ENCODE data around the gene IKBKE. TPM values are rescaled to one million over a fixed set of nuclear protein-coding genes. Genes with fewer than 3 reads are reported as not detected.

IKBKE gene
- total RNA-seq, 4 donors from 2014 or later = 4.7 to 10.5 (median 9.4) TPM

- Histone ChIP-seq H3K27ac (peak overlapping the region in 2 of 3 donors; percentile 34 to 60), H3K9me3 (no peaks in the 10 kb centered on the region), H3K36me3 (no peaks in the 10 kb centered on the region), H3K4me3 (replicated peaks in 1 of 3) (peak overlapping the region; percentile 7 to 81 (median 74)), H3K27me3 (no peaks in the 10 kb centered on the region), H3K4me1 (peaks cover 20 to 66% of the 10 kb centered on the region in 2 donors)
- WGBS, 2 donors = 41 to 70% methylated on average over 7 to 13 of the region's 48 CpGs
- intact Hi-C loops (cut with DNase I) = no loop called here
- peak; percentile 26 to 37 for DNase-seq
- no peak for TF ChIP-seq POLR2A (IDR thresholded peaks at IDR 0.05)
- TF ChIP-seq, protein P1, sequence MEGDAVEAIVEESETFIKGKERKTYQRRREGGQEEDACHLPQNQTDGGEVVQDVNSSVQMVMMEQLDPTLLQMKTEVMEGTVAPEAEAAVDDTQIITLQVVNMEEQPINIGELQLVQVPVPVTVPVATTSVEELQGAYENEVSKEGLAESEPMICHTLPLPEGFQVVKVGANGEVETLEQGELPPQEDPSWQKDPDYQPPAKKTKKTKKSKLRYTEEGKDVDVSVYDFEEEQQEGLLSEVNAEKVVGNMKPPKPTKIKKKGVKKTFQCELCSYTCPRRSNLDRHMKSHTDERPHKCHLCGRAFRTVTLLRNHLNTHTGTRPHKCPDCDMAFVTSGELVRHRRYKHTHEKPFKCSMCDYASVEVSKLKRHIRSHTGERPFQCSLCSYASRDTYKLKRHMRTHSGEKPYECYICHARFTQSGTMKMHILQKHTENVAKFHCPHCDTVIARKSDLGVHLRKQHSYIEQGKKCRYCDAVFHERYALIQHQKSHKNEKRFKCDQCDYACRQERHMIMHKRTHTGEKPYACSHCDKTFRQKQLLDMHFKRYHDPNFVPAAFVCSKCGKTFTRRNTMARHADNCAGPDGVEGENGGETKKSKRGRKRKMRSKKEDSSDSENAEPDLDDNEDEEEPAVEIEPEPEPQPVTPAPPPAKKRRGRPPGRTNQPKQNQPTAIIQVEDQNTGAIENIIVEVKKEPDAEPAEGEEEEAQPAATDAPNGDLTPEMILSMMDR (IDR thresholded peaks at IDR 0.05) = no peak
Observed at GRCh38 chr1:206506405-206507283, 36.4 kb downstream of the IKBKE start.

DNA sequence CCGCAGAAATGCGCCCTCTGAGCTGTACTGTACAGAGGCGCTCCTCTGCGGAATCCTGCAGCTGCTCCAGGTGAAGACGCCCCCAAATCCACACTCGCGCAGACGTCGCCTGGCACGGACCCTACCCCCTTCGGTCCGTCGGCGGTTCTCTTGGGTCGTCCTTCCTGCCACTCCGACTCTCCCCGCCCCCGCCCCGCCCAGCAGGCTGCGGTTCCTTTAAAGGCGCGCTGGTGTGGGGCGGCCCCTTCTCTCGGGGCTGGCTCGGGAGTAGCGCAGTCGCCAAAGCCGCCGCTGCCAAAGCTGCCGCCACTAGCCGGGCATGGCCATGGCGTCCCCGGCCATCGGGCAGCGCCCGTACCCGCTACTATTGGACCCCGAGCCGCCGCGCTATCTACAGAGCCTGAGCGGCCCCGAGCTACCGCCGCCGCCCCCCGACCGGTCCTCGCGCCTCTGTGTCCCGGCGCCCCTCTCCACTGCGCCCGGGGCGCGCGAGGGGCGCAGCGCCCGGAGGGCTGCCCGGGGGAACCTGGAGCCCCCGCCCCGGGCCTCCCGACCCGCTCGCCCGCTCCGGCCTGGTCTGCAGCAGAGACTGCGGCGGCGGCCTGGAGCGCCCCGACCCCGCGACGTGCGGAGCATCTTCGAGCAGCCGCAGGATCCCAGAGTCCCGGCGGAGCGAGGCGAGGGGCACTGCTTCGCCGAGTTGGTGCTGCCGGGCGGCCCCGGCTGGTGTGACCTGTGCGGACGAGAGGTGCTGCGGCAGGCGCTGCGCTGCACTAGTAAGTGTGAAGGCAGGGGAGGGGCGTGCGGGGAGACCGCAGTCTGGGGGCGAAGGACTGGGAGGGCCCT is 37.2 kb downstream of the IKBKE start, which contains the start of gene RASSF5:
TSS of gene RASSF5 (plus strand) at position 248 of the 846 bp plus-strand sequence. CDS start at position 320, 72 bp downstream.
- intact Hi-C loops (cut with DNase I) = no loop called here

GRCh38 chr1:206508130-206508889 is 38.0 kb downstream of the IKBKE start:
- DNase-seq = no peak
- 51 to 55% methylated on average over 14 to 15 of the region's 15 CpGs for WGBS, 2 donors
- TF ChIP-seq, protein P1 (IDR thresholded peaks at IDR 0.05) = no peak
- no peak for TF ChIP-seq POLR2A (IDR thresholded peaks at IDR 0.05)
- intact Hi-C loops (cut with DNase I) = no loop called here
- peak overlapping the region in 2 of 3 donors; percentile 3 to 60 for H3K27ac ChIP-seq
- peaks cover 14 to 71% of the 10 kb centered on the region in 2 donors for H3K4me1 ChIP-seq
- no peaks in the 10 kb centered on the region for H3K27me3 ChIP-seq
- peak overlapping the region in 2 of 3 donors; percentile 74 to 81 for H3K4me3 ChIP-seq (replicated peaks in 1 of 3)
- no peaks in the 10 kb centered on the region for H3K9me3 ChIP-seq
- H3K36me3 ChIP-seq = no peaks in the 10 kb centered on the region

More for the DNA sequence above, 37.2 kb downstream of the IKBKE start, which contains the start of gene RASSF5:
- peak; percentile 92 to 93 for DNase-seq
- H3K4me3 ChIP-seq (replicated peaks in 1 of 3) = peak within 1 kb of the TSS; percentile 52 to 81 (median 74)
- H3K27ac ChIP-seq = peak within 1 kb of the TSS in 2 of 3 donors; percentile 34 to 60
- H3K27me3 ChIP-seq = no peaks in the 10 kb centered on the region
- H3K4me1 ChIP-seq = peaks cover 14 to 69% of the 10 kb centered on the region in 2 donors
- H3K9me3 ChIP-seq = no peaks in the 10 kb centered on the region
- no peaks in the 10 kb centered on the region for H3K36me3 ChIP-seq
- TF ChIP-seq, protein P1 (IDR thresholded peaks at IDR 0.05) = no peak
- peak in 1 of 2 donors; percentile 84 for TF ChIP-seq POLR2A (IDR thresholded peaks at IDR 0.05)
- WGBS, 2 donors = 0 to 20% methylated on average over 1 to 2 of the region's 97 CpGs

GRCh38 chr1:206508956-206509355 is 38.7 kb downstream of the IKBKE start:
- H3K27me3 ChIP-seq = no peaks in the 10 kb centered on the region
- no peaks in the 10 kb centered on the region for H3K9me3 ChIP-seq
- H3K4me1 ChIP-seq = peaks cover 14 to 71% of the 10 kb centered on the region in 2 donors
- H3K4me3 ChIP-seq (replicated peaks in 1 of 3) = no peak overlapping the region
- DNase-seq = peak; percentile 31 to 42
- H3K27ac ChIP-seq = peak overlapping the region in 1 of 3 donors; percentile 60
- intact Hi-C loops (cut with DNase I) = no loop called here
- H3K36me3 ChIP-seq = no peaks in the 10 kb centered on the region
- TF ChIP-seq, protein P1 (IDR thresholded peaks at IDR 0.05) = no peak
- TF ChIP-seq POLR2A (IDR thresholded peaks at IDR 0.05) = no peak
- WGBS, 2 donors = 29 to 54% methylated on average over 6 of the region's 6 CpGs

Data from thyroid gland (tissue), 4 donors.